Naive thymus-derived CD4-positive, alpha-beta T cell (primary cell): ENCODE measurements around the gene RAB3GAP2. TPM values are rescaled to one million over a fixed set of nuclear protein-coding genes. Genes with fewer than 3 reads are reported as not detected.

ENCODE experiments used
- ATAC-seq: fragments of 150-1000 bp; cut with Tn5 transposase; 2 replicates; pipeline ENCODE4 v1.10.0; 2021; ENCODE audit warnings: mild to moderate bottlenecking, moderate library complexity
- CTCF ChIA-PET: fragments of 350-600 bp; sonication (Branson Sonifier 250); formaldehyde crosslinking; loops from one replicate; lab custom pipeline; 2021; ENCODE audit warnings: antibody characterized with exemption; lab: Charles Lee
- POLR2A ChIA-PET: fragments of 350-600 bp; sonication (Branson Sonifier 250); formaldehyde crosslinking; loops from one replicate; lab custom pipeline; 2021; ENCODE audit warnings: antibody characterized with exemption, inconsistent platforms; lab: Charles Lee
- DNase-seq, 9 donors: peaks; one replicate each; pipeline versions ENCODE4 v3.0.0 to v3.0.0-alpha.2; 2020 to 2022; ENCODE audit warnings: mixed read lengths in 1 of 9
- H3K27ac ChIP-seq: one replicate; pipeline ENCODE4 v1.7.0; 2013; ENCODE audit warnings: mild to moderate bottlenecking, low read depth, low read length, moderate library complexity
- H3K27me3 ChIP-seq, 2 donors: one replicate each; pipeline ENCODE4 v1.7.0; 2013; ENCODE audit warnings: low read length in 2 of 2, mild to moderate bottlenecking in 2 of 2, moderate library complexity in 2 of 2; ENCODE audit not compliant: control insufficient read depth in 2 of 2, insufficient read depth in 2 of 2
- H3K36me3 ChIP-seq, 3 experiments: 1 replicate in 2 of 3; 2 replicates in 1 of 3; pipeline ENCODE4 v1.7.0; 2013; ENCODE audit warnings: low read length in 3 of 3, mild to moderate bottlenecking in 3 of 3, moderate library complexity in 1 of 3; ENCODE audit not compliant: insufficient read depth in 3 of 3, control insufficient read depth in 2 of 3
- H3K4me1 ChIP-seq, 2 donors: one replicate each; pipeline ENCODE4 v1.7.0; 2013; ENCODE audit warnings: low read length in 2 of 2, mild to moderate bottlenecking in 2 of 2, moderate library complexity in 1 of 2; ENCODE audit not compliant: control insufficient read depth in 2 of 2, insufficient read depth in 2 of 2
- H3K4me3 ChIP-seq: 2 replicates; pipeline ENCODE4 v1.7.0; 2013; ENCODE audit warnings: mild to moderate bottlenecking, low read length
- H3K9me3 ChIP-seq, 3 experiments: 1 replicate in 2 of 3; 2 replicates in 1 of 3; pipeline ENCODE4 v1.7.0; 2013; ENCODE audit warnings: low read length in 3 of 3; ENCODE audit not compliant: control insufficient read depth in 2 of 3
- H3K27ac Mint-ChIP-seq, 9 donors: one replicate each; pipeline ENCODE4 v1.8.0; 2020 to 2022; ENCODE audit warnings: mixed read lengths in 9 of 9, mild to moderate bottlenecking in 8 of 9, moderate library complexity in 5 of 9, inconsistent platforms in 2 of 9
- H3K27me3 Mint-ChIP-seq, 5 donors: one replicate each; pipeline ENCODE4 v1.8.0; 2021 to 2022; ENCODE audit warnings: mixed read lengths in 5 of 5, mild to moderate bottlenecking in 1 of 5
- H3K36me3 Mint-ChIP-seq, 5 donors: one replicate each; pipeline ENCODE4 v1.8.0; 2020 to 2022; ENCODE audit warnings: mixed read lengths in 5 of 5, mild to moderate bottlenecking in 3 of 5, inconsistent platforms in 1 of 5
- H3K4me1 Mint-ChIP-seq, 7 donors: one replicate each; pipeline ENCODE4 v1.8.0; 2020 to 2022; ENCODE audit warnings: mixed read lengths in 7 of 7, mild to moderate bottlenecking in 3 of 7, inconsistent platforms in 1 of 7
- H3K4me3 Mint-ChIP-seq, 10 donors: one replicate each; pipeline ENCODE4 v1.8.0; 2020 to 2022; ENCODE audit warnings: mild to moderate bottlenecking in 10 of 10, mixed read lengths in 10 of 10, moderate library complexity in 6 of 10, inconsistent platforms in 2 of 10
- H3K9me3 Mint-ChIP-seq, 11 donors: one replicate each; pipeline ENCODE4 v1.8.0; 2020 to 2022; ENCODE audit warnings: mixed read lengths in 11 of 11, mild to moderate bottlenecking in 4 of 11, inconsistent platforms in 1 of 11, moderate library complexity in 1 of 11
- intact Hi-C, 2 donors: fragments of 100-400 bp; cut with micrococcal nuclease; formaldehyde crosslinking; loops; one replicate each; pipeline ENCODE4 v1.15.1; 2023
- polyA plus RNA-seq, 2 donors: library from polyadenylated mRNA; unstranded; fragments of 300-500 nt; fragmentation: Illumina TruSeq; gene quantifications; one replicate each; pipeline ENCODE4 v1.2.3, GENCODE V29; 2021
- total RNA-seq, 6 experiments: library from RNA in 5 of 6; stranded (reverse) in 5 of 6; gene quantifications; 1 replicate in 5 of 6; 2 replicates in 1 of 6; pipeline ENCODE4 v1.2.3 and lab custom pipeline; 2021 to 2026

RAB3GAP2 gene
- total and polyA plus RNA-seq, 7 experiments from 2014 or later, result 13.9 to 53.0 (median 46.0) TPM

DNA sequence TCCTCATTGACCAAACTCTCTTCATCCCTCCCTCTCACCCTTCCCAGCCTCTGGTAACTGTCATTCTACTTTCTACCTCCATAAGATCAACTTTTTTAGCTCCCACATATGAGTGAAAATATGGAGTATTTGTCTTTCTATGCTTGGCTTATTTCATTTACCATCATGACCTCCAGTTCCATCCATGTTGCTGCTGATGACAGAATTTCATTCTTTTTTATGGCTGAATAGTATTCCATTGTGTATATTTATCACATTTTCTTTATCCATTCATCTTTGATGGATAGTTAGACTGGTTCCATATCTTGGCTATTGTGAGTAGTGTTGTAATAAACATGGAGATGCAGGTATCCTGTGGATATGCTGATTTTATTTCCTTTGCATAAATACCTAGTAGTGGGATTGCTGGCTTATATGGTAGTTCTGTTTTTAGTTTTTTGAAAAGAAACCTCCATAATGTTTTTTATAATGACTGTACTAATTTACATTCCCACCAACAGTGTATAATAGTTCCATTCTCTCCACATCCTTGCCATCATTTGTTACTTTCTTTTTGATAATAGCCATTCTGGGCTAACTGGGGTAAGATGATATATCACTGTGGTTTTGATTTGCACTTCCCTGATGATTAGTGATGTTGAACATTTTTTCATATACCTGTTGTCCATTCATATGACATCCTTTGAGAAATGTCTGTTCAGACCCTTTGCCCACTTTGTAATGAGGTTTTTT lies 142.6 kb downstream of the RAB3GAP2 start:
- intact Hi-C loops, result no loop called here

DNA sequence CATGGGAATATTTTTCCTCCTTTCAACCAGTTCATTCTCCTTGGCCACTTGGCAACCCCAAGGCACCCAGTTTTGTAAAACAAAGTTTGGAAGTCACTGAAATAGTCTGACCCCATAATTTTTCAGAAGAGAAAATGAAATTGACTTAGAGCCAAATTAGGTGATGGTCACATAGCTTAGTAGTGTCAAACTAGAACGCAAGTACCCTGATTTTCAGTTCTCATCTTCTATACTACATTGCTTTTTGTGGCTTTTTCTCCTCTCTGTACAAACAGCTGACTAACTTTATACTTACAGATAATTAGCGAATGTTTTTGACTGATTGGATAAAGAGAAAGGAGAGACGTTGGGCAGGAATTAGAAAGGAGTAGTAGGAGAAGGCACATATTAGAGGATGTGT lies 145.2 kb downstream of the RAB3GAP2 start:
- Histone ChIP-seq H3K36me3 (peaks cover 8 to 40% (median 9%) of the 10 kb centered on the region in 3 experiments), H3K27ac (no peak overlapping the region), H3K27me3 (no peaks in the 10 kb centered on the region), H3K4me1 (no peaks in the 10 kb centered on the region), H3K9me3 (peaks cover 0 to 3% (median 0%) of the 10 kb centered on the region in 3 experiments), H3K4me3 (no peak overlapping the region)
- intact Hi-C loops, result no loop called here
- peak overlapping the region in 3 of 9 donors; percentile 3 to 16 (median 3) for H3K27ac Mint-ChIP-seq
- peaks cover 3 to 26% (median 10%) of the 10 kb centered on the region in 7 donors for H3K4me1 Mint-ChIP-seq
- ChIA-PET CTCF (no interaction called here), POLR2A (no interaction called here)
- peaks cover 11 to 52% (median 39%) of the 10 kb centered on the region in 5 donors for H3K36me3 Mint-ChIP-seq
- no peaks in the 10 kb centered on the region for H3K27me3 Mint-ChIP-seq
- peaks cover 0 to 5% (median 0%) of the 10 kb centered on the region in 11 donors for H3K9me3 Mint-ChIP-seq
- DNase-seq (no peak), ATAC-seq (no peak)
- no peak overlapping the region for H3K4me3 Mint-ChIP-seq

More for the DNA sequence above, 142.6 kb downstream of the RAB3GAP2 start:
- peaks cover 12 to 62% (median 12%) of the 10 kb centered on the region in 3 experiments for H3K36me3 ChIP-seq
- H3K9me3 ChIP-seq, result peaks cover 0 to 3% (median 0%) of the 10 kb centered on the region in 3 experiments
- H3K27me3 ChIP-seq, result no peaks in the 10 kb centered on the region
- H3K4me3 Mint-ChIP-seq, result no peak overlapping the region
- CTCF ChIA-PET, result no interaction called here
- H3K27me3 Mint-ChIP-seq, result no peaks in the 10 kb centered on the region
- no peak overlapping the region for H3K4me3 ChIP-seq
- H3K4me1 Mint-ChIP-seq, result peaks cover 0 to 15% (median 4%) of the 10 kb centered on the region in 7 donors
- DNase-seq (no peak), ATAC-seq (no peak)
- H3K27ac ChIP-seq, result no peak overlapping the region
- POLR2A ChIA-PET, result no interaction called here
- H3K36me3 Mint-ChIP-seq, result peaks cover 11 to 74% (median 43%) of the 10 kb centered on the region in 5 donors
- H3K4me1 ChIP-seq, result no peaks in the 10 kb centered on the region
- peak overlapping the region in 1 of 9 donors; percentile 38 for H3K27ac Mint-ChIP-seq
- H3K9me3 Mint-ChIP-seq, result peaks cover 0 to 5% (median 0%) of the 10 kb centered on the region in 11 donors

DNA sequence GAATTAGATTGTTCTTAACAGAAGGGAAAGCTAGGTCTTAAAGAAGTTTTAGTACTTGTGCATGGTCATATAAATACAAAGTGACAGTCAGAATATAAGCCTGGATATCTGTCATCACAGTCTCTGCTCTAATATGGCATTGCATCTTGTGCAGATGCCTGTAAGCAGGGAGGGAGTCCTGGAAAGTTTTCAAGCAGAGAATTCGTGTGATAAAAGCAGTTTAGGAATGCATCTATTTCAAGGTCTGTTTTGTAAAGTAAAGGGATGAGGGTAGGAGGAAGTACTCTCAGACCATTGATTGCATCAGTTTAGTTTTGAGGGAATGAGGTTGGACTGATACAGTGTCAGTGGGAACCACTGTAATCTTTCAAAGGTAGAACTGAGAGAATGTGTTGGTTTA lies 147.7 kb downstream of the RAB3GAP2 start:
- DNase-seq (no peak), ATAC-seq (no peak)
- Mint-ChIP-seq H3K4me3 (no peak overlapping the region), H3K4me1 (peaks cover 2 to 15% (median 7%) of the 10 kb centered on the region in 7 donors), H3K27ac (peak overlapping the region in 6 of 9 donors; percentile 4 to 80 (median 38)), H3K27me3 (no peaks in the 10 kb centered on the region), H3K36me3 (peaks cover 8 to 39% (median 29%) of the 10 kb centered on the region in 5 donors), H3K9me3 (peaks cover 0 to 3% (median 0%) of the 10 kb centered on the region in 11 donors)
- intact Hi-C loops, result no loop called here
- Histone ChIP-seq H3K9me3 (peaks cover 0 to 3% (median 0%) of the 10 kb centered on the region in 3 experiments), H3K4me3 (no peak overlapping the region), H3K27ac (no peak overlapping the region), H3K36me3 (peaks cover 8 to 24% (median 8%) of the 10 kb centered on the region in 3 experiments), H3K4me1 (no peaks in the 10 kb centered on the region), H3K27me3 (no peaks in the 10 kb centered on the region)
- ChIA-PET POLR2A (no interaction called here), CTCF (no interaction called here)

DNA sequence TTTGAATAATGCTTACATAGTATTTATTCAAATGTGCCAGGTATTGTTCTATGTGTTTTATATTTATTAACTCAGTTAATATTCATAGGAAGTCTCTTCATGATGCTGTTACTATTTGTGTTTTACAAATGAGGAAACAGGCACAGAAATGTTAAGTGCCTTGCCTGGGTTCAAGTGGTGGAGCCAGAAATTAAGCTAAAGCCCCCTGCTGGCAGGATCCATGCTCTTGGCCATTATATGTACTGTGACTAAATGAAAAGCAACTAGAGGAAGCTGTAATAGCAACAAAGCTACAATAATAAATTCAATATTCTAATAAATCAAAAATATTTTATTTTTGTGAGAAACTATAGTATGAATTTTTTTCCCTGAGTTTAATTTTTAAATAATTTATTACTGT lies 148.4 kb downstream of the RAB3GAP2 start:
- H3K27ac ChIP-seq, result no peak overlapping the region
- H3K4me1 ChIP-seq, result no peaks in the 10 kb centered on the region
- Mint-ChIP-seq H3K27me3 (no peaks in the 10 kb centered on the region), H3K4me1 (peaks cover 2 to 18% (median 7%) of the 10 kb centered on the region in 7 donors), H3K27ac (peak overlapping the region in 3 of 9 donors; percentile 4 to 80 (median 52)), H3K9me3 (no peaks in the 10 kb centered on the region), H3K36me3 (peaks cover 5 to 38% (median 25%) of the 10 kb centered on the region in 5 donors), H3K4me3 (no peak overlapping the region)
- ChIA-PET CTCF (no interaction called here), POLR2A (no interaction called here)
- DNase-seq (peak in 1 of 9 donors; percentile 8), ATAC-seq (no peak)
- intact Hi-C loops, result no loop called here
- H3K36me3 ChIP-seq, result peaks cover 8 to 20% (median 8%) of the 10 kb centered on the region in 3 experiments
- no peak overlapping the region for H3K4me3 ChIP-seq
- no peaks in the 10 kb centered on the region for H3K27me3 ChIP-seq
- H3K9me3 ChIP-seq, result no peaks in the 10 kb centered on the region

DNA sequence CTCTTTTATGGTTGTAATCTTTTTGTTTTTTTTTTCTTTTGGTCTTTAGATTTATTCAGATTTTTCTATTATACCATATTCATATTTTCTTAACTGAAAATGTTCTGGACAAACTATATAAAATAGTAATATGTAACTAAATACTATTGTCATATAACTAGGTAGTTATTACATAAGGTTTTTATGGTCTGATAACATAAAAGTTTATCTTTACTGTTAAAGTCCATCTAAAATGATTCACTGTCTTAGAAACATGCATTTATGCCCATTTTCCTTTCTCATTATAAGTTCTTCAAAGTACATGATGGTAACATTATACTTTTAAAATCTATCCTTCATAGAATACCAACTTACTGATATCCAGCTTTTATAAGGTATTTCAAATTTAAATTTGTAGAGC lies 149.2 kb downstream of the RAB3GAP2 start:
- H3K27me3 ChIP-seq, result no peaks in the 10 kb centered on the region
- Mint-ChIP-seq H3K36me3 (peaks cover 5 to 32% (median 17%) of the 10 kb centered on the region in 5 donors), H3K4me1 (peaks cover 2 to 19% (median 7%) of the 10 kb centered on the region in 7 donors), H3K9me3 (no peaks in the 10 kb centered on the region), H3K27ac (no peak overlapping the region), H3K4me3 (no peak overlapping the region), H3K27me3 (no peaks in the 10 kb centered on the region)
- peaks cover 8 to 14% (median 12%) of the 10 kb centered on the region in 3 experiments for H3K36me3 ChIP-seq
- H3K27ac ChIP-seq, result no peak overlapping the region
- H3K4me3 ChIP-seq, result no peak overlapping the region
- CTCF ChIA-PET, result no interaction called here
- DNase-seq (no peak), ATAC-seq (no peak)
- POLR2A ChIA-PET, result no interaction called here
- H3K9me3 ChIP-seq, result no peaks in the 10 kb centered on the region
- intact Hi-C loops, result no loop called here
- H3K4me1 ChIP-seq, result no peaks in the 10 kb centered on the region

DNA sequence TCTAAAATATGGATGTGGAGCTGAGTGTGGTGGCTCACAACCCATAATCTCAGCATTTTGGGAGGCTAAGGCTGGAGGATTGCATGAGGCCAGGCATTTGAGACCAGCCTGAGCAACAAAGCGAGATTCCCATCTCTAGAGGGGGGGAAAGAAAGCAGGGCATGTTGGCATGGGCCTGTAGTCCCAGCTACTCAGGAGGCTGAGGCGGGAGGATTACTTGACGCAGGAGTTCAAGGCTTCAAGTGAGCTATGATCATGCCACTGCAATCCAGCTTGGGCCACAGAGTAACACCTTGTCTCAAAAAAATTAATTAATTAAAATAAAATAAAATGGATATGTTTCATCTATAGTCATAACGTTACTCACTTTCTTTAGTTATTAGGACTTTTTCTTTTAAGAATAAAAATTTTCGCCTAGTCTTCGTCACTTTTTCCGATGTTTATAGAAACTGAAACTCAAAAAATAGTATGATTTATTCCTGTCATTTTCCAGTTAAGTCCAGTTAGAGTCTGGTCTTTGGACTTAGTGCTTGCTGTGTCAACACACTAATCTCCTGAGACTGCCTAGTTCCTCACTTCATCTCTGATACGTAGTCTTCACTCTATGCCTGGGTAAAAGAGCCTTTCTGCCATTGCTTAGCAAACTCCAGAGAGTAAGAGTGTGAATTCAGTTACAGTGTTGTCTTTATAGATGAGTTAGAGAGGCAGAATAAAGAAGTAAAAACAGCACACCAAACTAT lies 150.3 kb downstream of the RAB3GAP2 start:
- CTCF ChIA-PET, result no interaction called here
- ATAC-seq, result no peak
- no peaks in the 10 kb centered on the region for H3K4me1 ChIP-seq
- DNase-seq, result no peak
- Mint-ChIP-seq H3K4me3 (no peak overlapping the region), H3K27ac (peak overlapping the region in 2 of 9 donors; percentile 6 to 62), H3K36me3 (peaks cover 0 to 24% (median 11%) of the 10 kb centered on the region in 5 donors), H3K27me3 (no peaks in the 10 kb centered on the region), H3K4me1 (peaks cover 2 to 19% (median 7%) of the 10 kb centered on the region in 7 donors), H3K9me3 (no peaks in the 10 kb centered on the region)
- no peak overlapping the region for H3K4me3 ChIP-seq
- no peak overlapping the region for H3K27ac ChIP-seq
- H3K27me3 ChIP-seq, result no peaks in the 10 kb centered on the region
- POLR2A ChIA-PET, result no interaction called here
- H3K9me3 ChIP-seq, result no peaks in the 10 kb centered on the region
- H3K36me3 ChIP-seq, result peaks cover 3 to 18% (median 8%) of the 10 kb centered on the region in 3 experiments
- intact Hi-C loops, result no loop called here
